ENCODE results near the gene MTURN.

DNA sequence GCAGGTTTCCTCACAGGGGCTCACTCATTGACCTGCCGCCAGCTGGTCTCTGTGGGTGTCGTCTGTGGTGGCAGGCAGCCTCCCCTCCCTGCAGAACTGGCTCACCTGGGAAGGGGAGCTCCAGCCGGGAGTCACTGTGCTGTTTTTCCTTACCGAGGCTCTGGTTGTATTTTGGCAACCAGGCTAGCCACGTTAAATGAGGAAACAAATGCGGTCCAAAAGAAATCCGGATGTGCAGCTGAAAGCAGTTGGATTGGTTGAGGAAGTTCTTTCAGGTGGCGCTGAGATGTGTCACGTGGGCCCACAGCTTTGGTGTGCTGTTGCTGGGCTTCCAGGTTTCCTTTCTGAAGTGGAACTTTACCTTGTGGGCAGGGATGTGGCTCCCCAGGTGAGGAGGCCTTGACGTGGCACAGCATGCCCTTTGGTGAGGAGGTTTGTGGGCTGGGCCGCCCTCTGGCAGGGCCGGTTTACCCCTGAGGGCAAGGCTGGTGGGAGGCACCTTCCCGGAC lies 14.2 kb downstream of the MTURN start:
- no peak for TF ChIP-seq CTCF (IDR thresholded peaks at IDR 0.05)
- TF ChIP-seq EZH2 (IDR thresholded peaks at IDR 0.05; ENCODE audit: borderline replicate concordance, insufficient read depth, low read depth, low read length, poor library complexity, severe bottlenecking) = no peak

Measured in B cell (primary cell).